GM21717 (cell line): ENCODE data around the gene LAPTM5.
"Not testable (repeated sequence)": the region's sequence is repeated elsewhere in the genome, so short reads cannot be mapped to it uniquely, and the experiment has no call there.

ENCODE experiments used
- ATAC-seq: cut with Tn5 transposase; IDR thresholded peaks from one replicate; pipeline ENCODE4 v1.9.1; 2021; ENCODE audit warnings: mild to moderate bottlenecking, moderate library complexity; ENCODE audit not compliant: unreplicated experiment

LAPTM5 gene

GRCh38 chr1:30700528-30701257, 56.9 kb downstream of the LAPTM5 start:
- ATAC-seq, result no peak

DNA sequence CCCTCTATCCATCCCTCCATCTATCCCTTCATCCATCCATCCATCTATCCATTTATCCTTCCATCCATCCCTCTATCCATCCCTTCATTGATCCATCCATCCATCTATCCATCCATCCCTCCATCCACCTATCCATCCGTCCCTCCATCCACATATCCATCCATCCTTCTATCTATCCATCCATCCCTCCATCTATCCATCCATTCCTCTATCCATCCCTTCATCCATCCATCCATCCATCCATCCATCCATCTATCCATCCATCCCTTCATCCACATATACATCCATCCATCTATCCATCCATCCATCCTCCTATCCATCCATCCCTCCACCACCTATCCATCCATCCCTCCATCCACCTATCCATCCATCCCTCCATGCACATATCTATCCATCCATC, 57.8 kb downstream of the LAPTM5 start:
- no peak for ATAC-seq

DNA sequence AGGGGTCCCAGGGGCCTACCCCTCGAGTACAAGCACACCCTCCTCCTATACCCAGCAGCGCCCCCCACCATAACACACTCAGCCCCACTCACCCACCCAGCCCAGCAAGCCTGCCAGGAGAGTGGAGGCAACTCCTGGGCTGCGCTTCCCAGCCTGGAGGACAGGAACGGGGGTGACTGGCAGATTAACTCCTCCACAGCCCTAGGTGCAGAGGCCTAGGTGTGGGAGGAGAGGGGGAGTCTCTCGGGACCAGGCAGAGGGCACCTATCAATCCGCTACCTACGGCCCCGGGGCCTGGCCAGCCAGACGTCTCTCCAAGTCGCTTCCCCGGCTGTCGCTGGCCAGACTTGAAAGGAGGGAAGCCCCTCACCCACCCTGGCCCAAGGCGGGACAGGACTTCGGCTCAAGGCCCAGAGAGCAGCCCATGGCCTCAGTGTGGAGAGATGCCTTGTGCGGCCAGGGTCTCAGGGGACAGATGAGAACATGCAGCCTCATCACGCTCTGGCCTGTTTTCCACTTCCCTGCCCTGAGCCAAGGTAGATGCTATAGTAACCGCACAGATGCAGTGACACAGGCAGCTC, 59.1 kb downstream of the LAPTM5 start:
- no peak for ATAC-seq

GRCh38 chr1:30697571-30698376, 59.8 kb downstream of the LAPTM5 start:
- ATAC-seq, result no peak

DNA sequence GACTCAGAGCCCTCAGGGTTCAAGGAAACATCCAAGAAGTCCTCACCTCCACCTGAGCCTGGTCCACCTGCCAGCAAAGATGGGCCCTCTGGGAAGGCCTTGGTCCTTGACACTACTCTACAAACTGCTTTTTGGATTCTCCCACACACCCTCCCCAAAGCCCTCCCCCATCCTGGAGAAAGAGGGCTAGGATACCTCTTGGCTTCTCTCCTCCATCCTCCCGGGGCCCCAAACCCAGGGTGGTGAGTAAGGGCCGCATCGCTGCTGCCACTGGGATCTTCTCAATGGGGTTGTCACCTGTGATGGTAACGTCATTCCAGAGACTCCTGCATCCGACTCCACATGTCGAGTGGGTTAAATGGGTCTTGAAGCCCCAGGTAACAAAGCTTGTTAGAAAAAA, 60.7 kb downstream of the LAPTM5 start:
- no peak for ATAC-seq

DNA sequence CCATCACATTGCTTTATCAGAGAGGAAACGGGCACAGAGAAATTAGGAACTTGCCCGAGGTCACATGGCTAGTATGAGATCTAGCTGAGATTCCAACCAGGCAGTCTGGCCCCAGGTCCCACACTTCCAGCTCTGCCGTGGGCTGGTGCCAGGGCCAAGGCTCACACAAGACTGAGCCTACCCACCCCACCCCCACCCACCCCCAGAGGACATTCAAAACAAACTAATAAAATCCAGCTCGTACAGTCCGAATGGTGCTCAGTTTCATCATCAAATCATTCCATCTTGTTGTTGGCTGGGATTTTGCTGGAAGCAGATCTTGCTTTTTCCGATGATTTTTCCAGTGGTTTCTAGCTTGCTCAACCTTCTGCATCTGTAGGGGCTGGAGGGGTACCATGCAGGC, 62.1 kb downstream of the LAPTM5 start:
- ATAC-seq, result no peak

DNA sequence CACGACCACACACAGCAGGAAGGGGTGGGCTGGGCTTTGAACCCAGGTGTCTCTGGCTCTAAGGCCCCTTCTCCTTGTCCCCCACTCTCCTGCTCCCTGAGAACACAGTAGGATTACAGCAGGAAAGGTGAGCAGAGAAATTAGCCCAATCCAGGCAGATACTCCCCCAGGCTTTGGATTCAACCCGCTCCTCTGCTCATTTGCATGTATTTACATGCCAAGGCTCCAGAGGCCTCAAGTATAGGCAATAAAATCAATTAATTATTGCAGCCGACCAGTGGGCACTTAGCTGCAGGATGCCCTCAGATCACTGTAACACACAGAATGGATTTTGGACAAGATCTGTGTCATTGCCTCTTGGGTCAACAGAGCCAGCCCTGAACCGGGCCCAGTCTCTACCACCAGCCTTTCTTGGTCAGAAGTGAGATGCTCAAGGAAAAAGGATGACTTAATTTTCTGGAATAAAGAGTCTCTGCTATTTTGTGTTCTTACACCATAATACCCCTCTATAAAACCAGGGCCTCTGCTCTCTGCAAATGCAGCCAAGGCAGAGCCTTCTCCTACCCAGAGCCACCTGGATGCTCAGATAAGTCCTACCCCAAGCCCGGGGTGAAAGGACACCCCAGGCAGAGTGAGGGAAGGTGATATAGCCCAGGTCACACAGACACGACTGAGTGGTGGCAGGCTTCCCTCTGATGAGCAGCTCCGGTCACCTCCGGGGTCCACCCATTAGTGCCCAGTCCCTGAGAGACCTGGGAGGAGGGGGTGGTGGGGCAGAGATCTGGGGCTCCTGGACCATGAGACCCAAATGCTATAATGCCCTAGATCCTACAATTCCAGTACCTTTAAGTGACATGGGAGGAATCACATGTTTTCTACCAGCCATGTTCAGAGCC, 63.0 kb downstream of the LAPTM5 start:
- ATAC-seq, result no peak

- ATAC-seq, result no peak
Measured at GRCh38 chr1:30693822-30694221, 63.8 kb downstream of the LAPTM5 start.

DNA sequence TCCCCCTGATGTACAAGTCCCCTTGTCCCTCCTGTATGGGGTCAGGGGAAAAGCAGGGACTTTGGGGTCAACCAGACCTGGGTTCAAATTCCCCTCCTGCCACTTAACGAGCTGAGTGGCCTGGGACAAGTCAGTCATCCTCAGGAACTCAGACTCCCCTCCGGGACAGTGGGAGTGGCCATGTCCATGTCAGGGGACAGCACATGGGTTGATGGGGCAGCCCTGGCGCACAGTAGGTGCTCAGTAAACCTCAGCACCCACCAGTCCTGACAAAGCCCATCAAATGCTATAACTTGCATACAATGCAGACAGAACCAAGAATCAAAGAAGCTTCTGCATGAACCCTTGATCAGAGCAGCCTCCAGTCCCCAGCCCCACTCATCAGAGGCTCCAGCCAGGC, 64.2 kb downstream of the LAPTM5 start:
- ATAC-seq, result no peak

GRCh38 chr1:30692948-30693301, 64.6 kb downstream of the LAPTM5 start:
- ATAC-seq, result no peak

- ATAC-seq, result no peak
Measured at GRCh38 chr1:30692201-30692947, 65.2 kb downstream of the LAPTM5 start.

DNA sequence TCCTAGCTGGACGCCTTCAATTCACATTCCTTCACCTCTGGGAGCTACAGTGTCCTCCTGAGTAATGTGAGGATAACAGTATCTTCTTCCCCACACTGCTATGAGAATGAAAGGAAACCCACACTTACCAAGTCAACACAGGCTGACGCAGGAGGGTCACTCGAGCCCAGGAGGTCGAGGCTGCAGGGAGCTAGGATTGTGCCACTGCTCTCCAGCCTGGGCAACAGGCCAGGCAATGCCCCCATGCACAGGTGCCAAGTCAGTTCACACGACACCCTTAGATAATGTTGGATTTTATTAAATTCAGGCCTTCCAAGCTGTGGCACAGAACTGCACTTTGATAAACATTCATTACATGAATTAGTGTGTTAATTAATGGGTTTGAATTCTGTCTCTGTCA, 66.1 kb downstream of the LAPTM5 start:
- no peak for ATAC-seq

DNA sequence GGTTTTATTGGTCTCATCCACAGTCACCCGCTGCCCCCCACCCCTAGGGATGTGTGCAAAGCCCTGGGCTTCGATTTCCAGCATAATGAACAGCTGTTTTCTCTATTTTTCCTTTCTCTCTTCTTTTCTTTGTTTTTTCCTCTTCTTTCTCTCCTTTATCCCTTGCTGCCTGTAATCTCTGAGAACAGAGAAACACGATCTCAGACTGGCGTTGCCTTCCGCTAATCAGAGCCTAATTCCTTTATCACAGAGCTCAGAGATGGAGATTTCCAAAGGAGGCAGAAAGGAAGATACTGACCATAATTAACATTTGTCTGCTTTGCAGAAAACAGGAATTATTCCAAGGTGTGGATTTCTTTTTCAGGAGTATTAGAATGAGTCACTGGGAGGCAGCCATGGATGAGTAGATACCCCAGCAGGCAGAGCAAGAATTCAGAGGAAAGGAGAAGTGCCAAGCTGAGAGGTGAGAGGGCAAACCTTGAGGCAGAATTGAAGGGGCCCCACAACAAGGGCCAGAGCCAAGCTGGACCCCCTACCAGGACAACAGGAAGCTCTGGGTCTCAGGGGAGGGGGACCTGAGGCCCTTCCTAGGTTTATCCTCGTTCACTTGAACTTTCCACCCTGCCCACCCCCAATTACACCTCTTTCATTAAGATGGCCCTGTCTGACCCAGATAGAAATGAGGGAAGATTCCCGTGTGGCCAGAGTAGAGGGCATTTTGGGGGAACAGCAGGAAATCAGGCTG, 67.5 kb downstream of the LAPTM5 start:
- no peak for ATAC-seq

DNA sequence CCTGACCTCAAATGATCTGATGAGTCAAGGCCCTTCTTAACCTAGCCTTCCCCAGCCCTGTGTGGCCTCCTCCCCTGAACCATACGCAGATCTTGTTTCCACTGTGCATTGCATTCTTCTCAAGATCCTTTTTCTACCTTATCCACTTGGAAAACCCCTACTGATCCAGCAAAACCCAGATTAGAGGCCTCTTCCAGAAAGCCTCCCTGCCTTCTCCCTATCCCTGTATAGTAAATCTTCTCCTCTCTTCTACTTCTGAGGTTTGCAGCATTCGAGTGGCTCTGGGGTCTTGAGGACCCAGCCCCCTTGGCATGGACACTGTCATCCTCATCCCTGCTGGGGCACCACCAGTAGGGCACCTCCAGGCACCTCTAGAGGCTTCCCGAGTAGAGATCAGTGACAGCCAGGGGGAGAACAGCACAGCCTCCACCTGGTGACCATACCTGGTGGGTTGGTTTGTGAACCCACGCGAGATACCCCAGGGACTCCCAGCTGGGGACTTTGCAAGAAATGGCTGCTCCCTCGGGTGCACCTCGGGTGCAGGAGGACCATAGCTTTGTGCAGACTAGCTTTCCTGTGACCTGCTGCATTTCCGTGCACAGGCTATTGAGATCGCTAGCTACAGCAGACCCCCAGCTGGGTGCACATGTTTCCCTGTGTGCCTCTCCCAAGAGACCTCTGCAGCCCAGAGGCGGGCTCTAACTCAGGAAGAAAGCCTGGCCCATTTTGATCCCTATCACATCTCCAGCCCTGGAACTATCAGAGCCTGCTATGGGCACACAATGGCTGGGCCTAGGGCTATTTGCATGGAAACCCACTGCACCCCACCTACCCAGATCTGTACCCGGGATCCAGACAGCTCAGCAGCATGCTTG, 68.4 kb downstream of the LAPTM5 start:
- no peak for ATAC-seq

DNA sequence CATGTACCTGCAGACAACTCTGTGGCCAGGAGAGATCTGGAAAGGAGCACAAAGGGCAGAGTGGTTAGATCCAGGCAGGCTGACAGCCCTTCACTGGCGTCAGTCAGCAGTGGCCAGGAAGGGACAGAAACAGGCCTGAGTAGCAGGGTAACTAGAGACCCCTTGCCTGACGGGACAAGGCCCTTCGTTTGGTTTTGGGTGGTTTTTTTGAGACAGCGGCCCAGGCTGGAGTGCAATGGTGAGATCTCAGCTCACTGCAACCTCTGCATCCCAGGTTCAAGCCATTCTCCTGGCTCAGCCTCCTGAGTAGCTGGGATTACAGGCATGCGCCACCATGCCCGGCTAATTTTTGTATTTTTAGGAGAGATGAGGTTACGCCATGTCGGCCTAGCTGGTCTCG, 69.1 kb downstream of the LAPTM5 start:
- ATAC-seq, result not testable (repeated sequence)

GRCh38 chr1:30687886-30688285, 69.7 kb downstream of the LAPTM5 start:
- no peak for ATAC-seq

DNA sequence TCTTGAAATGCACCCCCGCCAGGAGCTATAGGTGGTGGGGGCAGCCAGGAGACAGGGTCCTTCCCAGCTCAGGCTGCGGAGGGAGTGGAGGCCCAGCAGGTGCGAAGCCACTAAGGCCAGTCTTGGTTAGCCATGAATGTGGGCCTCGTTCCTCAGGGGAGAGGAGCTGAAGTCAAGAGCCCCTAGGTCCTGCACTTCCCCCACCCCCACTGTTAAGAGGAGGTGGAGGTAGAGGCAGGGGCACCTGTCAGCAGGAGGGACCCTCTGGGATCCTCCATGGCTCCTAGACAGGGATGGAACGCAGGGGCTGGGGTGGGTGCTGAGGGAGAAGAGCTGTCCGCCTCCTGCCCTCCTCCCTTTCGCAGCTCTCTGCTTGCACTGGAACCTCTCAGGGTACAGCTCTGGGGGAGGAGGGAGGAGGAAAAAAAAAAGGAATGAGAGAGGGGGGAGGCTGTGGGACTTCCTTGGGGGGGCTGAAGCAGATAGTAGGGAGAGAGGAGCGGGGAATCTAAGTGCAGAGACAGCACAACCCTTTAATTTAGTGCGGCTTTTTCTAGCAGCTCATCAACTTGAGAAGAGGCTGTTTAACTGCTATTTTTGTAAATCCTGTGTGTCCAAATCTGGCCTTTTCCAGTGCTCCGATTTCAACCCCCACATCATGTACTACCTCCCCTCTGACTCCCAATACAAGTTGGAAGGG, 71.2 kb downstream of the LAPTM5 start:
- ATAC-seq, result no peak

DNA sequence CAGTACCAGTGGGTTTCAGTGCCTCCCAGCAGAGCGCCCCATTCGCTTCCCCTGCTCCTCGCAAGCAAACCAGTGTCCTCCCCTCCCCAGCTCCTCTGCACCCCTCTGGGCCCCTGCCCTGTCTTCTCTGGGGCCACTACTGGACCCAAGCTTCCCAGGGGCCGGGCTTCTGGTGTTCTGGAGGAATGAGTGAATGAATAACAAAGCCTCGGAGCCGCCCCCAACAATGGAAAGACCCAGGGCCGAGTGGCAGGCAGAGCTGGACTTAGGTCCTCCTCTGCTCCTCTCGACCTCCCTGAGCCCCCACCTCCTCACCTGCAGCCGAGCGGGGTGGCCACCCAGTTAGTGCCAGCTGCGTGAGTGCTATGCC, 71.8 kb downstream of the LAPTM5 start:
- no peak for ATAC-seq
